ENCODE results near the gene XPNPEP1. TPM values are rescaled to one million over a fixed set of nuclear protein-coding genes. Genes with fewer than 3 reads are reported as not detected.

The XPNPEP1 gene
- total RNA-seq, 1 donor from 2014 or later: 85.1 TPM

- H3K36me3 Mint-ChIP-seq (ENCODE audit: low read depth): no peaks in the 10 kb centered on the region
- intact Hi-C loops (cut with micrococcal nuclease): no loop called here
- H3K4me3 Mint-ChIP-seq: no peak overlapping the region
- no peak for DNase-seq (ENCODE audit: low spot score)
- no peak overlapping the region for H3K27ac Mint-ChIP-seq
- H3K4me1 Mint-ChIP-seq (ENCODE audit: low read depth): peaks cover 20% of the 10 kb centered on the region
- no peaks in the 10 kb centered on the region for H3K27me3 Mint-ChIP-seq (ENCODE audit: insufficient read depth)
- H3K9me3 Mint-ChIP-seq: no peaks in the 10 kb centered on the region
Observed at GRCh38 chr10:109960682-109961081, 37.4 kb upstream of the XPNPEP1 start.

DNA sequence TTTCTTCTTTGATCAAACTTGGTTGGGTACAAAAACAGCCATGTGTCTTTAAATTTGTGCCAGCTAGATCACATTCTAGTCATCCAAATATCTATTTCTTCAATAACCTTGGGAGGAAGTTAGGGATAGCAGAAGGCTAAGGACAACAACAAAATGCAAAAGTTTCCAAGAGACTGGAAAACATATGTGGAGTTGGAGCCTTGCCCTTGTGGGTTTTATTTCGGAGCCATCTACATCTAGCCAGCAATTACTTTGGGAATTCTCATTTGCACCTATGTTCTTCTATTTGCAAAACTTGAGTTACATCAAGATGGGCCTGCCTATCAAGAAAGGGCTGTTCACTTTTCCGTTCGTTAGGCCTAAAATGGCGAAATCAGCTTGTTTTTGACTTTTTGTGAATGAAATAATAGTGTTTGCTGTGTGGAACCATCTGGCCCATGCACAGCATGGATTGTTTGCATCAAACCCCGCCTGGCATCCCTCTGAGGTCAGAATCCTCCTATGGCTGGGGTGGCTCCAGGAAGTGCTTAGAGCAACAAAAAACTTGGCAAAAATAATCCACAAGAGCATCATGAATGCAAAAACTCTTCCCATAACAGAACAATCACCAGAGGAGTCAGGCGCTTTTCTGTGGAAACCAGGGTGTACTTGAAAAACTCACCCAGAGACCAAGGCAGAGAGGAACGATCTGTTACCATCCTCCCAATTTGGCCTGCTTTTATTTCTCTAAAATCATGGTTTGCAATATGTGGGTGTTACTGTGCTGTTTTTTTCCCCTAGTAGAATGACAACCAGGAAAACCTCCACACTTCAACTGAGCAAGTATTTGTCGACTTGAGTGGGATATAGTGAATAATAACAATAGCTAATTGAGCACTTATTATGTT is 36.2 kb upstream of the XPNPEP1 start:
- Mint-ChIP-seq H3K36me3 (ENCODE audit: low read depth) (no peaks in the 10 kb centered on the region), H3K4me1 (ENCODE audit: low read depth) (peaks cover 20% of the 10 kb centered on the region), H3K9me3 (no peaks in the 10 kb centered on the region), H3K4me3 (no peak overlapping the region), H3K27me3 (ENCODE audit: insufficient read depth) (peaks cover 4% of the 10 kb centered on the region), H3K27ac (no peak overlapping the region)
- DNase-seq (ENCODE audit: low spot score): no peak
- intact Hi-C loops (cut with micrococcal nuclease): no loop called here

DNA sequence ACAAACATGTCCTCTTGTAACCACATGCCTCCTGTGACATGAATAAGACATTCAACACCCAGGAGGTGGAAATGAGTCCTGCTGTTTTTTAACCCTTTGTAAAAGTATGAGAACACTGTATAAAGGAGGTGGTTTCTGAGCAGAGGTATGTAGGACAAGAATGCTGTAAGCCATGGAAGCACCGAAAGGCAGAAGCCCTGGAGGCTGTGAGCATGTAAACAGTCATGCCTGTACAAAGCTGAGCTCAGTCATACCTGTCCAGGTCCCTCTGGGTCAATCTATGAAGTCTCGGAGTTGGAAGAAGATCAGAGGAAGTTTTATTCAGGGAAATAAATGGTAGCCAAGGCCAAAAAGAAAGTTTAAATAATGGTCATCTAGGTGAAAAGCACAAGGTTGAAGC is 34.7 kb upstream of the XPNPEP1 start:
- intact Hi-C loops (cut with micrococcal nuclease): no loop called here

GRCh38 chr10:109957092-109957797 is 33.9 kb upstream of the XPNPEP1 start:
- Mint-ChIP-seq H3K4me1 (ENCODE audit: low read depth) (peaks cover 20% of the 10 kb centered on the region), H3K9me3 (no peaks in the 10 kb centered on the region), H3K27ac (no peak overlapping the region), H3K36me3 (ENCODE audit: low read depth) (no peaks in the 10 kb centered on the region), H3K4me3 (no peak overlapping the region), H3K27me3 (ENCODE audit: insufficient read depth) (peaks cover 10% of the 10 kb centered on the region)
- intact Hi-C loops (cut with micrococcal nuclease): no loop called here
- DNase-seq (ENCODE audit: low spot score): no peak

More for the DNA sequence above, 34.7 kb upstream of the XPNPEP1 start:
- Mint-ChIP-seq H3K27me3 (ENCODE audit: insufficient read depth) (peaks cover 8% of the 10 kb centered on the region), H3K36me3 (ENCODE audit: low read depth) (no peaks in the 10 kb centered on the region), H3K4me1 (ENCODE audit: low read depth) (peaks cover 20% of the 10 kb centered on the region), H3K4me3 (no peak overlapping the region), H3K9me3 (no peaks in the 10 kb centered on the region), H3K27ac (no peak overlapping the region)
- no peak for DNase-seq (ENCODE audit: low spot score)

- Mint-ChIP-seq H3K27me3 (ENCODE audit: insufficient read depth) (peaks cover 10% of the 10 kb centered on the region), H3K4me1 (ENCODE audit: low read depth) (peaks cover 16% of the 10 kb centered on the region), H3K36me3 (ENCODE audit: low read depth) (no peaks in the 10 kb centered on the region), H3K27ac (no peak overlapping the region), H3K9me3 (no peaks in the 10 kb centered on the region), H3K4me3 (no peak overlapping the region)
- intact Hi-C loops (cut with micrococcal nuclease): loop anchor here (1.0 kb wide), 1 partner anchor 72 kb away; no protein-coding TSS in a partner anchor
- no peak for DNase-seq (ENCODE audit: low spot score)
Observed at GRCh38 chr10:109956454-109957091, 33.3 kb upstream of the XPNPEP1 start.

- no peak for DNase-seq (ENCODE audit: low spot score)
- peaks cover 10% of the 10 kb centered on the region for H3K4me1 Mint-ChIP-seq (ENCODE audit: low read depth)
- H3K27ac Mint-ChIP-seq: no peak overlapping the region
- H3K9me3 Mint-ChIP-seq: no peaks in the 10 kb centered on the region
- H3K36me3 Mint-ChIP-seq (ENCODE audit: low read depth): no peaks in the 10 kb centered on the region
- H3K4me3 Mint-ChIP-seq: no peak overlapping the region
- intact Hi-C loops (cut with micrococcal nuclease): no loop called here
- H3K27me3 Mint-ChIP-seq (ENCODE audit: insufficient read depth): peaks cover 14% of the 10 kb centered on the region
Observed at GRCh38 chr10:109953766-109954165, 30.5 kb upstream of the XPNPEP1 start.

GRCh38 chr10:109952526-109952925 is 29.2 kb upstream of the XPNPEP1 start:
- Mint-ChIP-seq H3K27me3 (ENCODE audit: insufficient read depth) (peaks cover 14% of the 10 kb centered on the region), H3K4me1 (ENCODE audit: low read depth) (peaks cover 10% of the 10 kb centered on the region), H3K36me3 (ENCODE audit: low read depth) (no peaks in the 10 kb centered on the region), H3K9me3 (no peaks in the 10 kb centered on the region), H3K27ac (no peak overlapping the region), H3K4me3 (no peak overlapping the region)
- no peak for DNase-seq (ENCODE audit: low spot score)
- intact Hi-C loops (cut with micrococcal nuclease): no loop called here

DNA sequence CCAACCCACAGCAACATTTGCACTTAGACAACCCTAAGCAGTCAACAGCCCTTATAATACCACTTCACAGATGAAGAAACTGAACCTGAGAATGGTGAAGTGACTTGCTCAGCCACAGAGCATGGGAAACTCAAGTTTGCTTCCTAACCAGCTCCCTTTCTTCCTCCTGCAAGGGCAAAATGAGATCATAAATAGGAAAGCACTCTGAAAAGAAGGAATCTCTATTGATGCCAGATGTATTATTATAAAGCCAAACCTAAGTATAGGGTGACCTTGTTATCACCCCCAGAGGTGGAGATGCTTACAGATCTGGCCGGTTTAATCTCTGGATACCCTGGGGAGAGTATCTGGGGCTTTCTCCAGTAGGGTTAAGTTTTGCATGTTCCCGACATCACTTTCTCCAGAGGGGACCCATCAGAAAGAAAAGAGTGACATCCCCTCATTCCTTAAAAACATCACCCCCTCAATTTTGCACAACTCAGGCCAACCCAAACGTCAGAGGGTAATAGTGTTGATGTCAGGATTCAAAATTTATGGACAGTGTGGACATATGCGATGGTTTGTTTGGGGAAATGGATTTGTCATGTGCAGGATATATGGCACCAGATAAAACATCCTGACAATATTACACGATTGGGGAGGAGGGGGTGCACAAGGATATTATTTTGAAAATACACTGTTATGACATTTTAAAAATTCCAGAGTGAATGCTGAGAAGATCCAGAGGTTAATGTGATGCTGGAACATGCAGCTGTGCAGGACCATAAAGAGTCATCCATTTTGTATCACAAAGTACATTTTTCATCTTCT is 24.0 kb upstream of the XPNPEP1 start:
- intact Hi-C loops (cut with micrococcal nuclease): no loop called here
- Mint-ChIP-seq H3K4me1 (ENCODE audit: low read depth) (no peaks in the 10 kb centered on the region), H3K4me3 (no peak overlapping the region), H3K27ac (no peak overlapping the region), H3K36me3 (ENCODE audit: low read depth) (no peaks in the 10 kb centered on the region), H3K27me3 (ENCODE audit: insufficient read depth) (peaks cover 11% of the 10 kb centered on the region), H3K9me3 (no peaks in the 10 kb centered on the region)
- no peak for DNase-seq (ENCODE audit: low spot score)

DNA sequence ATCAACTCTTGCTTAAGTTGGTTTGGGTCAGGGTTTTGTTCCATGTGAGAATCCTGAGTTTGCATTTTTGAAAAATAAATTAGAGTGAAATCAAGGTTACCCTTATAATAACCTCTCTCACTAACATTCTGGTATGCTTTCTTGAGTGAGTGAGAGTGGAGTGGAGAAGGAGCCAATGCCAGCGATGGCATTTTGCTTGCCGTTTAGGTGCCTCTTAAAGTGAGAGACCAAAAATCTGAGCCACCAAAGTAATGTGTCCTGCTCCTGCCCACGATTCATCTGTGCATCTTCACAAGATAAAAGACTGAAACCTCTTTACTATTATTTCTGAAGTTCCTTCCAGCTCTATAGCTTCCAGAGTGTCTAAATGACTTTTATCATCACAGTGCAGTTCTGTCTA is 23.4 kb upstream of the XPNPEP1 start:
- Mint-ChIP-seq H3K9me3 (no peaks in the 10 kb centered on the region), H3K36me3 (ENCODE audit: low read depth) (no peaks in the 10 kb centered on the region), H3K4me1 (ENCODE audit: low read depth) (no peaks in the 10 kb centered on the region), H3K27me3 (ENCODE audit: insufficient read depth) (peaks cover 10% of the 10 kb centered on the region), H3K4me3 (no peak overlapping the region), H3K27ac (no peak overlapping the region)
- intact Hi-C loops (cut with micrococcal nuclease): no loop called here
- no peak for DNase-seq (ENCODE audit: low spot score)

- H3K4me3 Mint-ChIP-seq: no peak overlapping the region
- H3K4me1 Mint-ChIP-seq (ENCODE audit: low read depth): no peaks in the 10 kb centered on the region
- intact Hi-C loops (cut with micrococcal nuclease): no loop called here
Observed at GRCh38 chr10:109945473-109946177, 22.3 kb upstream of the XPNPEP1 start.

GRCh38 chr10:109944613-109945012 is 21.3 kb upstream of the XPNPEP1 start:
- Mint-ChIP-seq H3K36me3 (ENCODE audit: low read depth) (no peaks in the 10 kb centered on the region), H3K4me1 (ENCODE audit: low read depth) (no peaks in the 10 kb centered on the region), H3K4me3 (no peak overlapping the region), H3K9me3 (no peaks in the 10 kb centered on the region), H3K27ac (no peak overlapping the region), H3K27me3 (ENCODE audit: insufficient read depth) (peaks cover 6% of the 10 kb centered on the region)
- DNase-seq (ENCODE audit: low spot score): no peak
- intact Hi-C loops (cut with micrococcal nuclease): no loop called here

More at GRCh38 chr10:109945473-109946177, 22.3 kb upstream of the XPNPEP1 start:
- Mint-ChIP-seq H3K27ac (no peak overlapping the region), H3K9me3 (no peaks in the 10 kb centered on the region), H3K27me3 (ENCODE audit: insufficient read depth) (peaks cover 10% of the 10 kb centered on the region), H3K36me3 (ENCODE audit: low read depth) (no peaks in the 10 kb centered on the region)
- DNase-seq (ENCODE audit: low spot score): no peak
